Karpas-422 (cell line): Measurements from ENCODE around the gene GPX7. TPM values are rescaled to one million over a fixed set of nuclear protein-coding genes. Genes with fewer than 3 reads are reported as not detected.
"Not testable (repeated sequence)": the region's sequence is repeated elsewhere in the genome, so short reads cannot be mapped to it uniquely, and the experiment has no call there.

Experiments used
- DNase-seq: peaks from one replicate; pipeline ENCODE4 v3.0.0-alpha.2; 2015
- H2AFZ ChIP-seq: fragments of 200-600 bp; sonication (generic); 2 replicates; pipeline ENCODE4 v1.6.1; 2014; ENCODE audit warnings: antibody characterized with exemption, low read length, mixed read lengths
- H3K27ac ChIP-seq: fragments of 200-600 bp; sonication (generic); 2 replicates; pipeline ENCODE4 v1.5.1; 2014; ENCODE audit warnings: mild to moderate bottlenecking, low read length, moderate library complexity
- H3K27me3 ChIP-seq: fragments of 200-600 bp; sonication (generic); 2 replicates; pipeline ENCODE4 v1.6.1; 2014; ENCODE audit warnings: low read length, mixed read lengths
- H3K36me3 ChIP-seq: fragments of 200-600 bp; sonication (generic); 2 replicates; pipeline ENCODE4 v1.6.1; 2014; ENCODE audit warnings: low read length, mixed read lengths; ENCODE audit not compliant: insufficient read depth
- H3K4me1 ChIP-seq: fragments of 200-600 bp; sonication (generic); 2 replicates; pipeline ENCODE4 v1.6.1; 2014; ENCODE audit warnings: mild to moderate bottlenecking, low read length, mixed read lengths
- H3K4me2 ChIP-seq: fragments of 200-600 bp; sonication (generic); 2 replicates; pipeline ENCODE4 v1.6.1; 2014; ENCODE audit warnings: low read length, low read depth, mild to moderate bottlenecking; ENCODE audit not compliant: poor library complexity, severe bottlenecking
- H3K4me3 ChIP-seq: fragments of 200-600 bp; sonication (generic); 2 replicates; pipeline ENCODE4 v1.5.1; 2014; ENCODE audit warnings: mild to moderate bottlenecking, antibody characterized with exemption, low read length, mixed read lengths
- H3K79me2 ChIP-seq: fragments of 200-600 bp; sonication (generic); 2 replicates; pipeline ENCODE4 v1.6.1; 2014; ENCODE audit warnings: mild to moderate bottlenecking, low read length, mixed read lengths
- H3K9ac ChIP-seq: fragments of 200-600 bp; sonication (generic); 2 replicates; pipeline ENCODE4 v1.6.0; 2014; ENCODE audit warnings: low read length
- H3K9me2 ChIP-seq: fragments of 200-600 bp; sonication (generic), shearing (Covaris generic); replicated peaks from 2 replicates; pipeline ENCODE4 v1.6.0; 2014; ENCODE audit warnings: mild to moderate bottlenecking, low read length, moderate library complexity; ENCODE audit not compliant: insufficient read depth
- H3K9me3 ChIP-seq: fragments of 300-700, 200-600 bp; sonication (generic); 2 replicates; pipeline ENCODE4 v1.6.1; 2014; ENCODE audit warnings: low read length, mixed read lengths
- H4K20me1 ChIP-seq: fragments of 200-600 bp; sonication (generic); 2 replicates; pipeline ENCODE4 v1.6.1; 2014; ENCODE audit warnings: mild to moderate bottlenecking, antibody characterized with exemption, low read length, low read depth; ENCODE audit not compliant: insufficient read depth
- total RNA-seq: library from RNA; depleted of rRNA; stranded (reverse); fragments of >200 nt; shearing (Covaris generic); gene quantifications from 2 replicates; pipeline ENCODE4 v1.2.3, GENCODE V29; 2014; ENCODE audit warnings: low replicate concordance

GPX7 gene
- total RNA-seq, 1 experiment from 2014 or later: 90.5 TPM

GRCh38 chr1:52578066-52578465, 24.1 kb upstream of the GPX7 start:
- H2AFZ ChIP-seq, H3K4me1 ChIP-seq, H3K79me2 ChIP-seq, H3K4me2 ChIP-seq, H3K27me3 ChIP-seq, H3K9me2 ChIP-seq, H3K9me3 ChIP-seq, DNase-seq, H3K4me3 ChIP-seq, H4K20me1 ChIP-seq, H3K27ac ChIP-seq, H3K9ac ChIP-seq, H3K36me3 ChIP-seq: not testable (repeated sequence)

GRCh38 chr1:52579415-52579814, 22.8 kb upstream of the GPX7 start:
- DNase-seq: no peak

GRCh38 chr1:52580283-52580682, 21.9 kb upstream of the GPX7 start:
- Histone ChIP-seq H3K27me3 (no peaks in the 10 kb centered on the region; the same call in 1 of the 2 replicates), H3K36me3 (no peaks in the 10 kb centered on the region), H3K79me2 (no peaks in the 10 kb centered on the region), H3K4me1 (no peaks in the 10 kb centered on the region), H2AFZ (no peak overlapping the region), H3K9ac (no peak overlapping the region), H4K20me1 (no peaks in the 10 kb centered on the region), H3K4me3 (no peak overlapping the region), H3K9me2 (no peaks in the 10 kb centered on the region), H3K27ac (no peak overlapping the region), H3K4me2 (no peak overlapping the region), H3K9me3 (no peaks in the 10 kb centered on the region)
- DNase-seq: no peak

More at GRCh38 chr1:52579415-52579814, 22.8 kb upstream of the GPX7 start:
- no peak overlapping the region for H3K27ac ChIP-seq
- H3K9me3 ChIP-seq: no peaks in the 10 kb centered on the region
- no peak overlapping the region for H2AFZ ChIP-seq
- H3K4me3 ChIP-seq: no peak overlapping the region
- no peaks in the 10 kb centered on the region; the same call in 1 of the 2 replicates for H3K27me3 ChIP-seq
- no peaks in the 10 kb centered on the region for H4K20me1 ChIP-seq
- H3K36me3 ChIP-seq: no peaks in the 10 kb centered on the region
- no peaks in the 10 kb centered on the region for H3K79me2 ChIP-seq
- no peaks in the 10 kb centered on the region for H3K4me1 ChIP-seq
- H3K4me2 ChIP-seq: no peak overlapping the region
- no peaks in the 10 kb centered on the region for H3K9me2 ChIP-seq
- H3K9ac ChIP-seq: no peak overlapping the region

- Histone ChIP-seq H2AFZ (no peak overlapping the region), H3K27me3 (no peaks in the 10 kb centered on the region; the same call in 1 of the 2 replicates), H3K36me3 (no peaks in the 10 kb centered on the region), H3K9me3 (no peaks in the 10 kb centered on the region), H4K20me1 (no peaks in the 10 kb centered on the region), H3K4me2 (no peak overlapping the region), H3K27ac (no peak overlapping the region), H3K79me2 (no peaks in the 10 kb centered on the region), H3K9ac (no peak overlapping the region), H3K9me2 (no peaks in the 10 kb centered on the region), H3K4me3 (no peak overlapping the region), H3K4me1 (no peaks in the 10 kb centered on the region)
- DNase-seq: no peak
Observed at GRCh38 chr1:52582116-52582696, 20.0 kb upstream of the GPX7 start.

- Histone ChIP-seq H3K27ac (no peak overlapping the region), H3K27me3 (no peaks in the 10 kb centered on the region; the same call in 1 of the 2 replicates), H3K4me2 (no peak overlapping the region), H3K9me3 (no peaks in the 10 kb centered on the region), H3K79me2 (no peaks in the 10 kb centered on the region), H3K9ac (no peak overlapping the region), H2AFZ (no peak overlapping the region), H3K4me3 (no peak overlapping the region), H4K20me1 (no peaks in the 10 kb centered on the region), H3K36me3 (no peaks in the 10 kb centered on the region), H3K9me2 (no peaks in the 10 kb centered on the region), H3K4me1 (peaks cover 2% of the 10 kb centered on the region; the same call in 1 of the 2 replicates)
- no peak for DNase-seq
Observed at GRCh38 chr1:52585474-52585873, 16.7 kb upstream of the GPX7 start.

DNA sequence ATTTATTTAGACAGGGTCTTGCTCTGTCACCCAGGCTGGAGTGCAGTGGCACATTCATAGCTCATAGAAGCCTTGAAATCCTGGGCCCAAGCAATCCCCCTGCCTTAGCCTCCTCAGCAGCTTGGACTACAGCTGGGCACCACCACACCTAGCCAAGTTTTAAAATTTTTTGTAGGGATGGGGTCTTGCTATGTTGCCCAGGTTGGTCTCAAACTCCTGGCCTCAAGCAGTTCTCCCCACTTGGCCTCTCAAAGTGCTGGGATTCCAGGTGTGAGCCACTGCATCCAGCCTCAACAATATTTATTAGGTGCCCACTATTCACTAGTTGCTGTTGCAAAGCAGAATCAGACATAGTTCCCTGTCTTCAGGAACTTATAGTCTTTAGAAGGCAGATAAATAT, 14.1 kb upstream of the GPX7 start:
- no peaks in the 10 kb centered on the region; the same call in 1 of the 2 replicates for H3K27me3 ChIP-seq
- no peak overlapping the region for H2AFZ ChIP-seq

GRCh38 chr1:52588535-52588934, 13.6 kb upstream of the GPX7 start:
- Histone ChIP-seq H3K27me3 (no peaks in the 10 kb centered on the region; the same call in 1 of the 2 replicates), H3K9me2 (no peaks in the 10 kb centered on the region), H3K4me3 (no peak overlapping the region), H3K27ac (no peak overlapping the region), H3K4me2 (no peak overlapping the region), H3K79me2 (no peaks in the 10 kb centered on the region), H3K9me3 (no peaks in the 10 kb centered on the region), H3K36me3 (no peaks in the 10 kb centered on the region), H4K20me1 (no peaks in the 10 kb centered on the region), H3K4me1 (peaks cover 15% of the 10 kb centered on the region), H2AFZ (no peak overlapping the region), H3K9ac (no peak overlapping the region)
- no peak for DNase-seq

More for the DNA sequence above, 14.1 kb upstream of the GPX7 start:
- H3K79me2 ChIP-seq: no peaks in the 10 kb centered on the region
- no peak for DNase-seq
- H3K4me1 ChIP-seq: peaks cover 10% of the 10 kb centered on the region
- no peaks in the 10 kb centered on the region for H3K9me3 ChIP-seq
- no peak overlapping the region for H3K9ac ChIP-seq
- no peak overlapping the region for H3K4me3 ChIP-seq
- no peak overlapping the region for H3K27ac ChIP-seq
- H3K9me2 ChIP-seq: no peaks in the 10 kb centered on the region
- no peaks in the 10 kb centered on the region for H3K36me3 ChIP-seq
- no peak overlapping the region for H3K4me2 ChIP-seq
- no peaks in the 10 kb centered on the region for H4K20me1 ChIP-seq

GRCh38 chr1:52590266-52590665, 11.9 kb upstream of the GPX7 start:
- H3K36me3 ChIP-seq: no peaks in the 10 kb centered on the region
- no peak for DNase-seq
- no peaks in the 10 kb centered on the region for H4K20me1 ChIP-seq
- H3K9me2 ChIP-seq: no peaks in the 10 kb centered on the region
- no peak overlapping the region for H3K4me3 ChIP-seq
- peaks cover 15% of the 10 kb centered on the region for H3K4me1 ChIP-seq
- H3K27ac ChIP-seq: no peak overlapping the region
- no peaks in the 10 kb centered on the region for H3K79me2 ChIP-seq
- no peak overlapping the region for H3K9ac ChIP-seq
- no peaks in the 10 kb centered on the region for H3K9me3 ChIP-seq
- H3K4me2 ChIP-seq: no peak overlapping the region
- no peak overlapping the region for H2AFZ ChIP-seq
- H3K27me3 ChIP-seq: no peaks in the 10 kb centered on the region
